ENCODE data around the gene FAM168A.

Gene FAM168A

DNA sequence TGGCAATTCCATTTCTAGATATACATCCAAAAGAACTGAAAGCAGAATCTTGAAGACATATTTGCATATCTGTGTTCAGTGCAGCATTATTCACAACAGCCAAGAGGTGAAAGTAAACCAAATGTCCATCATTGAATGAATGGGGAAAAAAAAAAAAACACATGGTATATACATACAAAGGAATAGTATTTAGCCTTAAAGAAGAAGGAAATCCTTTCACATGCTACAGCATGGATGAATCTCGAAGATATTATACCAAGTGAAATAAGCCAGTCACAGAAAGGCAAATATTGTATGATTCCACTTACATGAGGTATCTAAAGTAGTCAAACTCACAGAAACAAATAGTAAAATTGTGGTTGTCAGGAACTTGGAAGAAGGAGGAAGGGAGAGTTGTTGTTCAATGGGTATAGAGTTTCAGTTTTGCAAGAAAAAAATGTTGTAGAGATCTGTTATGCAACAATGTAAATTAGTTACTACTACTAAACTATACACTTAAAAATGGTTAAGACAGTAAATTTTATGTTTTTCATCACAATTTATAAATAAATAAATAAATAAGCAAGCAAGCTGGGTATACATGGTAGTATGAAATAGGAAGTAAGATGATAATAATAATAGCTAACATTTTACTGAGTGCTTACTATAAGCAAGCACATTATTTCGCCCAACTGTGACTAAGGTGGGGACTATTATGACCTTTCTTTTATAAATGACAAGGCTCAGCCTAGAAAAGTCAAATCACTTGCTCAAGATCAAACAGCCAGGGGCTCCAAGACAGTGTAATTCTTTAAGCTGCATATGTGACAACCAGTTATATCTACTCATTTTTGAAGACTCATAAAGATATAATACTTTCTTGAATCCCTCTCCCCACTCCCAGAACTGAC is 50.0 kb downstream of the FAM168A start:
- no peak for DNase-seq (ENCODE audit: low read depth)
- no peak overlapping the region for H3K4me3 ChIP-seq (ENCODE audit: low read depth, low read length)
- TF ChIP-seq, protein P1, sequence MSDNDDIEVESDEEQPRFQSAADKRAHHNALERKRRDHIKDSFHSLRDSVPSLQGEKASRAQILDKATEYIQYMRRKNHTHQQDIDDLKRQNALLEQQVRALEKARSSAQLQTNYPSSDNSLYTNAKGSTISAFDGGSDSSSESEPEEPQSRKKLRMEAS (IDR thresholded peaks at IDR 0.05; ENCODE audit: low read depth, low read length), result no peak
- TF ChIP-seq MYC (IDR thresholded peaks at IDR 0.05; ENCODE audit: low read depth, low read length) (no peak), POLR2A (IDR thresholded peaks at IDR 0.05; ENCODE audit: extremely low read depth, insufficient read length) (no peak)
- TF ChIP-seq, protein P2, sequence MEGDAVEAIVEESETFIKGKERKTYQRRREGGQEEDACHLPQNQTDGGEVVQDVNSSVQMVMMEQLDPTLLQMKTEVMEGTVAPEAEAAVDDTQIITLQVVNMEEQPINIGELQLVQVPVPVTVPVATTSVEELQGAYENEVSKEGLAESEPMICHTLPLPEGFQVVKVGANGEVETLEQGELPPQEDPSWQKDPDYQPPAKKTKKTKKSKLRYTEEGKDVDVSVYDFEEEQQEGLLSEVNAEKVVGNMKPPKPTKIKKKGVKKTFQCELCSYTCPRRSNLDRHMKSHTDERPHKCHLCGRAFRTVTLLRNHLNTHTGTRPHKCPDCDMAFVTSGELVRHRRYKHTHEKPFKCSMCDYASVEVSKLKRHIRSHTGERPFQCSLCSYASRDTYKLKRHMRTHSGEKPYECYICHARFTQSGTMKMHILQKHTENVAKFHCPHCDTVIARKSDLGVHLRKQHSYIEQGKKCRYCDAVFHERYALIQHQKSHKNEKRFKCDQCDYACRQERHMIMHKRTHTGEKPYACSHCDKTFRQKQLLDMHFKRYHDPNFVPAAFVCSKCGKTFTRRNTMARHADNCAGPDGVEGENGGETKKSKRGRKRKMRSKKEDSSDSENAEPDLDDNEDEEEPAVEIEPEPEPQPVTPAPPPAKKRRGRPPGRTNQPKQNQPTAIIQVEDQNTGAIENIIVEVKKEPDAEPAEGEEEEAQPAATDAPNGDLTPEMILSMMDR (IDR thresholded peaks at IDR 0.05; ENCODE audit: low read depth, low read length), result no peak

DNA sequence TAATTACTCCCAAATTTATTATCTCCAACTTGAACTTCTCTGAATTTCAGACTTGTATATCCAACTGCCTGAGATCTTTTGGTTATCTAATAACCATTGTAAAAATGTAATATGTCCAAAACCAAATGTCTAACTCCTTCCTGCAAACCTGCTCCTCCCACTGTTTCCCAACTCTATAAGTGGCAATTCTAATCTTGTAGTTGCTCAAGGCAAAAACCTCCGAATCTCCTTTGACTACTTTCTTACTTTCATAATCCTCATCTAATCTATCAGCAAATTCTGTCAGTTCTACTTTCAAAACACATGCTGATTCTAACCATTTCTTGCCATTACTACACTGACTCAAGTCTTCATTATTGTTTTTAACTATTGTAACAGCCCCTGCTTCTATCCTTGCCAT is 55.7 kb downstream of the FAM168A start:
- TF ChIP-seq, protein P2 (IDR thresholded peaks at IDR 0.05; ENCODE audit: low read depth, low read length), result no peak
- TF ChIP-seq POLR2A (IDR thresholded peaks at IDR 0.05; ENCODE audit: extremely low read depth, insufficient read length) (no peak), MYC (IDR thresholded peaks at IDR 0.05; ENCODE audit: low read depth, low read length) (no peak)
- TF ChIP-seq, protein P1 (IDR thresholded peaks at IDR 0.05; ENCODE audit: low read depth, low read length), result no peak
- peak; percentile 61 for DNase-seq (ENCODE audit: low read depth)
- no peak overlapping the region for H3K4me3 ChIP-seq (ENCODE audit: low read depth, low read length)

DNA sequence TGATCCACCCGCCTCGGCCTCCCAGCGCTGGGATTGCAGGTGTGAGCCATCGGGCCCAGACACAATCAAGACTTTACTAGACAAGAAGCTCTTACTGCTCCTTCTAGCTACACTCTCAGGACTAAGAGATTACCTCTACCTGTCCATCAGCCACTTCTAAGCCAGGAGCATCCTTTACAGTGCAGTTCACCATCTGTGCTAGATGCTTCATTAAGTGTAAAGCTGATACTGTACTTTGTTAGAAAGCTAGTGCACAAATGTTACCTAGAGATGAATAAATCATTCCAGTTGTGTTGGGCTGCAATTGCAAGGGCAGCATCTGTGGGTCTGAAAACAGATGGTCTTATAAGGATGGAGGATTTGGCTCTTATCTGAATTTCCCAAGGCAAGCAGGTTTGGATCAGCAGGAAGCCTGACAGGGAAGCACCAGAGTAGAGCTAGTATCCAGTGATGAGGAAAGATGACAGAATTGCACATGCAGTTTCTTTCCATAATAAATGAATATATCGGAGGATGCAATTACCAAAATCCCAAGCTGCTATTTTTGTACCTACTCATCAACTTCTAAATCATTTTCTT is 58.3 kb downstream of the FAM168A start:
- no peak for TF ChIP-seq POLR2A (IDR thresholded peaks at IDR 0.05; ENCODE audit: extremely low read depth, insufficient read length)
- TF ChIP-seq, protein P2 (IDR thresholded peaks at IDR 0.05; ENCODE audit: low read depth, low read length), result no peak
- TF ChIP-seq, protein P1 (IDR thresholded peaks at IDR 0.05; ENCODE audit: low read depth, low read length), result no peak
- TF ChIP-seq MYC (IDR thresholded peaks at IDR 0.05; ENCODE audit: low read depth, low read length), result no peak
- DNase-seq (ENCODE audit: low read depth), result no peak
- no peak overlapping the region for H3K4me3 ChIP-seq (ENCODE audit: low read depth, low read length)

DNA sequence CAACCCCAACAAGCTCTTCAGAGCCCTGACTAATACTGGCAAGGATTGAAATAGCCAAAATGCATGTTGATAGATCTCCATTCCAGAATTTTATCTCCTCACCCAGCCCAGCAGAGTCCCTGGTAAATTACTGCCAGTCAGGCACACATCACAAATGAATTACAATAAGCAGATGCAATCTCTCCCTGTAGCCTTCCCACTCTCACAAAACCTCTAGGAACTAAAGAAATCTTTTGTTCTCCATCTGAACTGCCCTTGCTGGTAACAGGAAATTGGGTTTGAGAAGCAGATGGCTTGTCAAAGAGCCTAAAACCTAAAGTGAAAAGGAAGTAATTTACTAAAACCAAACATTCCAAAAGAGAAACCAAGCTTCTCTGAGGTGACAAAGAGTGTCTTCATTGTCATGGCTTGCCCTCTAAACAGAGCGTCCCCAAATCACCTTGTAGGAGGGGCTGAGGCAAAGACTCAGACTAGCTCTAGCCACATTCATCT is 59.5 kb downstream of the FAM168A start:
- peak; percentile 61 for DNase-seq (ENCODE audit: low read depth)
- TF ChIP-seq MYC (IDR thresholded peaks at IDR 0.05; ENCODE audit: low read depth, low read length), result no peak
- TF ChIP-seq, protein P1 (IDR thresholded peaks at IDR 0.05; ENCODE audit: low read depth, low read length), result no peak
- no peak for TF ChIP-seq POLR2A (IDR thresholded peaks at IDR 0.05; ENCODE audit: extremely low read depth, insufficient read length)
- TF ChIP-seq, protein P2 (IDR thresholded peaks at IDR 0.05; ENCODE audit: low read depth, low read length), result no peak
- H3K4me3 ChIP-seq (ENCODE audit: low read depth, low read length), result no peak overlapping the region

DNA sequence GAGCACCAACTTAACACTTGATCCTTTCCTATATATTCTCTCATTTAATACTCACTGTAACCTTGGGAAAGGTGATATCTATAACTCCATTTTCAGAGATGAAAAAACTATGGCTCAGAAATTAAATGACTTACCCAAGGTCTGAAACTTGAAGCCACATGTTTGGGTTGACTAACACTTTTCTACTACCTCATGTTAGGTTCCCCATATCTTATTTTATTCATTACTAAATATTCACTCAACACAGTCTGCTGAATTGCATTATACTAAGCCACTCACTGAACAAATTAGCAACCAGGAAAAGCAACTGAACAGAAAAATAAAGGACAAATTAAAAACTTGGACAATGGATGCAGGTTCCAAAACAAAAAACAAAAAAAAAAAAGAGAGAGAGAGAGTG is 59.9 kb downstream of the FAM168A start:
- no peak overlapping the region for H3K4me3 ChIP-seq (ENCODE audit: low read depth, low read length)
- TF ChIP-seq, protein P2 (IDR thresholded peaks at IDR 0.05; ENCODE audit: low read depth, low read length), result no peak
- no peak for TF ChIP-seq POLR2A (IDR thresholded peaks at IDR 0.05; ENCODE audit: extremely low read depth, insufficient read length)
- DNase-seq (ENCODE audit: low read depth), result no peak
